GM21390 (cell line): ENCODE measurements around the gene HMGCS1.
"Not testable (repeated sequence)": the region's sequence is repeated elsewhere in the genome, so short reads cannot be mapped to it uniquely, and the experiment has no call there.

Source experiments
- ATAC-seq: cut with Tn5 transposase; IDR thresholded peaks from one replicate; pipeline ENCODE4 v1.9.1; 2021; ENCODE audit not compliant: unreplicated experiment

Gene HMGCS1

DNA sequence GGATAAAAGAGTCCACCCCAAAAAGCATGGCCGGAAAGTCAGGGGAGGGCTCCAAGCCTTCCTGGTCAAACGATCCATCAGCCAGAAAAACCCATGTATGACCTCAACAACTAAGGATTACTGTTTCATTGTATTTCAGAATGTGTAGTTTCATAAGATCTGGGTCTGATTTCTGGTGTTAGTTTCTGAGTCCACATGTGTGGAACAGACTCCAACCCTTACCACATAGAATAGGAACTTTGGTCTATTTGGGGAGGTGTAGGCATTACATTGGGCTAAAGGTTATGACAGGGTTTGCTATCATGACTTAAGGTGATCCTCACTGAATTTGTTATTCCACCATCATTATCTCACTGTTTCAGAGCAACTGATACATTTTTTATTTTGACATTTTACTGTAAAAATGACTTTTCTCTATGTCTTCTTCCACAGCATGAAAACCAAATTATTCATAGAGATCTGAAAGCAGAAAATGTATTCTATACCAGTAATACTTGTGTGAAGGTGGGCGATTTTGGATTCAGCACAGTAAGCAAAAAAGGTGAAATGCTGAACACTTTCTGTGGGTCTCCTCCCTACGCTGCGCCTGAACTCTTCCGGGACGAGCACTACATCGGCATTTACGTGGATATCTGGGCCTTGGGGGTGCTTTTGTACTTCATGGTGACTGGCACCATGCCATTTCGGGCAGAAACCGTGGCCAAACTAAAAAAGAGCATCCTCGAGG, 33.5 kb downstream of the HMGCS1 start:
- no peak for ATAC-seq

GRCh38 chr5:43275391-43275790, 37.8 kb downstream of the HMGCS1 start:
- ATAC-seq: no peak

GRCh38 chr5:43274435-43275114, 38.6 kb downstream of the HMGCS1 start:
- ATAC-seq: no peak

DNA sequence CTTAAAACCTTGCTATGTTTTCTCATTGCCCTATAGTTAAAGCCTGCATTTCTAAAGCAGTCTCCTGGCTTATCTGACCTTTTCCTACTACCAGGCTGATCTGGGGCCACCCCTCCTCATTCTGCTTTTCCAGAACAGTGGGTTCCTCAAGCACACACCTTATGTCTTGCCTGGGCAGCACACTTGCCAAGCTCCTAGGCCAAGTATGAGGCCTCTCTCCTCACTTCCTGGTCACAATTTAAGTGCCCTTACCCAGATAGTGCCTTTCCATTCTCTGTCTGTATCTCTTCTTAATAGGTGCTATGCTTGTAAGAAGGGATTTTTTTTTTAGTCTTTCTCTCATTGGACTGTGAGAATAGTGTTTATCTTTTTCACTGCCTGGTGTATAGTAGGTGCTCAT, 39.7 kb downstream of the HMGCS1 start:
- no peak for ATAC-seq

DNA sequence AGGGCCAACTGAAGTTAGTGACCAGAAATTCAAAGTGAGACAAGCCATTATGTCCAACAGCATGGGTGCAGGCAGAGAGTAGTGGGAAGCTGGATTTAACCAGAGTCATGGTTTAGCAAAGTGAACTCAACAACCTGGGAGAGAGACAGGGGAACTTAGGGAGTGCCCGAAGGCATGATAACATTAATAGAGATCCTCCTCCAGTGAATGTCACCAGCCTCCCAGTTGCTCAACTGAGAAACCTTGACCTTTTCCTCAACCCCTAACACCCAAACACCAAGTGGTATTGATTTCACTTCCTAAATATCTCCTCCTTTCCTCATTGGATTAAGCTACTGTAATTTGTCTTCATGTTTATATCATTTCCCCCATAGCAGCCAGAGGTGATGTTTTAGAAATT, 42.6 kb downstream of the HMGCS1 start:
- ATAC-seq: no peak

GRCh38 chr5:43268188-43268820, 44.9 kb downstream of the HMGCS1 start:
- no peak for ATAC-seq

DNA sequence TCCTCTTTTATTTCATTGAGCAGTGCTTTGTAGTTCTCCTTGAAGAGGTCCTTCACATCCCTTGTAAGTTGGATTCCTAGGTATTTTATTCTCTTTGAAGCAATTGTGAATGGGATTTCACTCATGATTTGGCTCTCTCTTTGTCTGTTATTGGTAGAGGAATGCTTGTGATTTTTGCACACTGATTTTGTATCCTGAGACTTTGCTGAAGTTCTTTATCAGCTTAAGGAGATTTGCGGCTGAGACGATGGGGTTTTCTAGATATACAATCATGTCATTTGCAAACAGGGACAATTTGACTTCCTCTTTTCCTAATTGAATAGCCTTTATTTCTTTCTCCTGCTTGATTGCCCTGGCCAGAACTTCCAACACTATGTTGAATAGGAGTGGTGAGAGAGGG, 50.9 kb downstream of the HMGCS1 start:
- ATAC-seq: not testable (repeated sequence)

- no peak for ATAC-seq
These were observed 55.1 kb downstream of the HMGCS1 start for GRCh38 chr5:43258116-43258515.

- no peak for ATAC-seq
These were observed 56.8 kb downstream of the HMGCS1 start for GRCh38 chr5:43256261-43256966.

DNA sequence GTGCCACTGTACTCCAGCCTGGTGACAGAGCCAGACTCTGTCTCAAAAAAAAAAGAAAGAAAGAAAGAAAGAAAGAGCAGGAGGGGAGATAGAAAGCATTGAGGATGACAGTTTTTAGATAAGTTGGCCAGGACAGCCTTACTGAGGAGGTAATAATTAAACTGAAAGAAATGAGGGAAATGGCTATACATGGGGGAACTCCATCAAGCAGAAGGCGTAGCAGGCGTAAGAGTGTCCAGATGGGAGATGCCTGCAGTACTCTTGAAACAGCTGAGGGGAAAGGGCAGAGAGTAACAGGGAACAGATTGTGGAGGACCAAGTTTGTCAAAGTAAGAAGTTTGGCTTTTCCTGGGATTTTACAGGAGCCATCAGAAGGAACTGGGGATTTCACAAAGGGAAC, 57.5 kb downstream of the HMGCS1 start:
- ATAC-seq: no peak

DNA sequence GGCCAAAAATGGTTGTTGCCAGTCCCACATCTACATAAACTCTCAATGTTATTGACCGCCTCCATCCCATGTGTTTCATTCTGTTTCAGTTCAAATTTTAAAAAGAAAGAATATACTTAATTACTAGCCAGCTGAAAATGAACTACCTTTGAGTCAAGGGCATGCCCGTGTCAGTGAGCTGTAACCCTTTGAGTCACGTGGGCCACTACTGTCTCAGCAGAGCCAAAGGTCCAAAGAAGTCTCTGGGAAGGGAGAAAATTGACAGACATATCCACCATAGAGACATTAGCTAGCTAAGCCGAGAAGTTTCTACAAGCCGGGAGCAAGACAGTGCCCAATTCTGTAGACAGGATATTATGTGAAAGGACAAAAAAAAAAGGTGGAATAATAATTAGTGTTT, 61.5 kb downstream of the HMGCS1 start:
- ATAC-seq: no peak

DNA sequence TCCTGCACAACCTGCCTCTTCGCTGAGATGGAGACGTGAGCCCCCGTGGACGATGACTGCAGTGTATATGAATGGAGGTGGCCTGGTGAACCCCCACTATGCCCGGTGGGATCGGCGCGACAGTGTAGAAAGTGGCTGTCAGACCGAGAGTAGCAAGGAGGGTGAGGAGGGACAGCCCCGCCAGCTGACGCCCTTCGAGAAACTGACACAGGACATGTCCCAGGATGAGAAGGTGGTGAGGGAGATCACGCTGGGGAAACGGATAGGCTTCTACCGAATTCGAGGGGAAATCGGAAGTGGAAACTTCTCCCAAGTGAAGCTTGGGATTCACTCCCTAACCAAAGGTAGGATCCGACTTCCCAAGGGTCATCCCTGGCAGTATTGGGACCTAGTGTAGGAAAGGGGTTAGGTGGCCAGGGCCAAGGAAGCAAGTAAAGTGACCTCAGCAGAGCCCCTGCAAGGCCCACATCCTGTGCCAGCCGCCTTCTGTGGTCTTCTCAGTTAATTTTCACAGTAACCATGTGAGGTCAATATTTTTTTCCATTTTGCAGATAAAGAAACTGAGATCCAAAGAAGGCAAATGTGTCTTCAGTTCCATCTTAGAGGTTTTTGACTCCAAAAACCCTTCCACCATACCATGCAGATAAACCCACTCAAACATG, 67.4 kb downstream of the HMGCS1 start:
- ATAC-seq: peak; percentile 47

DNA sequence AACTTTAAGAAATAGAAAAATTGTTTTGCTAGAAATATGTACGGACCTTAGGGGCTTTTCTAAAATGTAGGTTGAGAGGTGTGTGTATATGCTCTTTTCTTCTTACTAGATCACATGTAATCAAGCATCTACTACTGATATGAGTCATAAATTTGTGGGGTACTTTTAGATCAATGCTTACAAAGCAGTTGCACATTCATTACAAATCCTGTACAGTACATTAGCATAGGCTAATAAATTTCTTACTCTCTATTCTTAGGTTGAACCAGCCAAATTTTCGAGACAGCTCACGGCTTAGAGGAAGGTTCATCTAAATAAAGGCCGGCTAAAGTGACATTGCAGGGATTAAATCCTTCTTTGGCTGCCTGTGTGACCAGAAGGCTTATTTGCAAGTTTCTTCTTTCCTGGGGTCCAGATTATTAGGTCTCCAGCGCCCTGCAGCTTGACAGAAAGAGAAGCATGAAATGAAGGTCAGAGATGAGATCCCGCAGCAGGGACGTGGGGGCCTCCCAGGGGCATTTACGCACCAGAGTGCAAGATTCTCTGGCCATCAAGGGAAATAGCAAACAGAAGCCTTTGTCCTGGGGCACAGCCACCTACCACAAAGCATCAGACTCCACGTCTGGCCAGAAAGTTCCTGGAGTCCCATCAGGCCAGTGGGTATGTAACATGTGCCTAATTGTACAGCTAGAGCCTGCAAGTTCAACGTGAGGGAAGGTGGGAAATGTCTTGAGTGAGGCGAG, 68.2 kb downstream of the HMGCS1 start:
- peak; percentile 70 for ATAC-seq

DNA sequence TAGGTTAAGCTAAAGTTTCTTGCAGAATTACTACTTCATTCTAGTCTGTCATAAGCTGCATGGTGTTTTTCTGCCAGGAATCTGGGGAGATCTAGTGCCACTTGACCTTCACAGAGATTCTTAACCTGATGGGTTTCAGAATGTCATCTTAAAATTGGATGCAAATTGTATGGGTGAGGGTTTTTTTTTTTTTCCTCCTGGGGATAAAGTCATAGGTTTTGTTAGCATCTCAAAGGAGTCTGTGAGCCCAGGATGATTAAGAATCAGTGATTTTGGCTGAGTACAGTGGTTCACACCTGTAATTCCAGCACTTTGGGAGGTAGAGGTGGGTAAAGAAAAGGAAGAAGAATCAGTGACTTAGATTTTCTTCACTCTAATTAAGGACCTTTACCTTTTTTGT, 69.9 kb downstream of the HMGCS1 start:
- ATAC-seq: no peak

- no peak for ATAC-seq
These were observed 71.0 kb downstream of the HMGCS1 start for GRCh38 chr5:43242196-43242595.
